IMR-90 (cell line): ENCODE results near the gene DOK3. TPM values are rescaled to one million over a fixed set of nuclear protein-coding genes. Genes with fewer than 3 reads are reported as not detected.

ENCODE experiments used
- ATAC-seq: fragments of 200-7000 bp; cut with Tn5 transposase; 2 replicates; pipeline ENCODE4 v1.9.1; 2020; ENCODE audit warnings: low read depth, mild to moderate bottlenecking, moderate library complexity
- BruUV-seq: library from RNA; stranded (reverse); fragments of 400-500 nt; replicated peaks from 2 replicates; lab custom pipeline; 2021; lab: Mats Ljungman, UMichigan
- CTCF ChIA-PET: fragments of 300-600 bp; formaldehyde crosslinking; extraction: SDS; loops from one replicate; lab custom pipeline; 2021; ENCODE audit warnings: antibody characterized with exemption; lab: Yijun Ruan, JAX
- POLR2A ChIA-PET: fragments of 300-600 bp; sonication (Branson Sonifier 250); formaldehyde crosslinking; loops from one replicate; lab custom pipeline; 2022; ENCODE audit warnings: antibody characterized with exemption; ENCODE audit not compliant: unreplicated experiment; lab: Charles Lee
- DNase-seq: peaks from one replicate; pipeline ENCODE4 v3.0.0; 2013
- H2AFZ ChIP-seq: replicated peaks from 2 replicates; pipeline ENCODE3; 2013; ENCODE audit warnings: low read length, mild to moderate bottlenecking; ENCODE audit not compliant: poor library complexity
- H2AK5ac ChIP-seq: 2 replicates; pipeline ENCODE4 v1.6.1; 2013; ENCODE audit warnings: low read depth, low read length, inconsistent platforms
- H2AK9ac ChIP-seq: replicated peaks from 2 replicates; pipeline ENCODE3; 2013; ENCODE audit warnings: mild to moderate bottlenecking, low read depth, low read length, moderate library complexity; ENCODE audit not compliant: poor library complexity
- H2BK120ac ChIP-seq: 2 replicates; pipeline ENCODE4 v1.6.1; 2013; ENCODE audit warnings: low read depth, low read length, inconsistent platforms
- H2BK15ac ChIP-seq: 3 replicates; pipeline ENCODE4 v1.6.1; 2013; ENCODE audit warnings: low read depth, low read length, inconsistent platforms
- H2BK20ac ChIP-seq: 2 replicates; pipeline ENCODE4 v1.6.1; 2013; ENCODE audit warnings: low read depth, mild to moderate bottlenecking, inconsistent platforms, low read length, moderate library complexity
- H2BK5ac ChIP-seq: 2 replicates; pipeline ENCODE4 v1.6.1; 2013; ENCODE audit warnings: mild to moderate bottlenecking, low read depth, low read length, inconsistent platforms; ENCODE audit not compliant: poor library complexity, severe bottlenecking
- H3K14ac ChIP-seq: replicated peaks from 2 replicates; pipeline ENCODE4 v1.6.1; 2013; ENCODE audit warnings: low read depth, low read length, inconsistent platforms
- H3K18ac ChIP-seq: 2 replicates; pipeline ENCODE4 v1.6.1; 2013; ENCODE audit warnings: low read depth, low read length, control low read depth
- H3K23ac ChIP-seq: 2 replicates; pipeline ENCODE4 v1.6.1; 2013; ENCODE audit warnings: low read depth, low read length, inconsistent platforms
- H3K27ac ChIP-seq: 2 replicates; pipeline ENCODE4 v1.5.1; 2013; ENCODE audit warnings: mild to moderate bottlenecking, control low read depth, low read length; ENCODE audit not compliant: insufficient read depth
- H3K27me3 ChIP-seq: 2 replicates; pipeline ENCODE4 v1.6.1; 2013; ENCODE audit warnings: low read length; ENCODE audit not compliant: control insufficient read depth, insufficient read depth
- H3K36me3 ChIP-seq: 2 replicates; pipeline ENCODE4 v1.6.1; 2013; ENCODE audit warnings: low read length, mixed read lengths; ENCODE audit not compliant: control insufficient read depth, insufficient read depth
- H3K4ac ChIP-seq: 2 replicates; pipeline ENCODE4 v1.6.1; 2013; ENCODE audit warnings: low read depth, low read length, inconsistent platforms
- H3K4me1 ChIP-seq: 2 replicates; pipeline ENCODE4 v1.6.1; 2013; ENCODE audit warnings: low read length, mixed read lengths; ENCODE audit not compliant: control insufficient read depth, insufficient read depth
- H3K4me2 ChIP-seq: 2 replicates; pipeline ENCODE4 v1.6.1; 2013; ENCODE audit warnings: low read depth, mild to moderate bottlenecking, control low read depth, low read length, moderate library complexity
- H3K4me3 ChIP-seq: 2 replicates; pipeline ENCODE4 v1.5.1; 2013; ENCODE audit warnings: low read depth, mild to moderate bottlenecking, control low read depth, low read length, moderate library complexity; ENCODE audit not compliant: insufficient read depth
- H3K56ac ChIP-seq: 2 replicates; pipeline ENCODE4 v1.6.1; 2013; ENCODE audit warnings: low read length, inconsistent platforms; ENCODE audit not compliant: insufficient read depth; ENCODE audit errors: extremely low read depth
- H3K79me1 ChIP-seq, 2 experiments: 2 replicates each; pipeline ENCODE4 v1.6.1; 2013; ENCODE audit warnings: low read length in 2 of 2, inconsistent platforms in 1 of 2, low read depth in 1 of 2
- H3K9ac ChIP-seq: 2 replicates; pipeline ENCODE4 v1.6.1; 2013; ENCODE audit warnings: low read depth, low read length, control low read depth
- H3K9me1 ChIP-seq: 2 replicates; pipeline ENCODE4 v1.6.1; 2013; ENCODE audit warnings: low read length, inconsistent platforms; ENCODE audit not compliant: insufficient read depth
- H3K9me3 ChIP-seq: 2 replicates; pipeline ENCODE4 v1.6.1; 2013; ENCODE audit warnings: low read length; ENCODE audit not compliant: control insufficient read depth, insufficient read depth
- H4K20me1 ChIP-seq: 2 replicates; pipeline ENCODE4 v1.6.1; 2013; ENCODE audit warnings: low read length, inconsistent platforms; ENCODE audit not compliant: insufficient read depth
- H4K5ac ChIP-seq: 2 replicates; pipeline ENCODE4 v1.6.1; 2013; ENCODE audit warnings: mild to moderate bottlenecking, low read depth, low read length, control low read depth
- H4K8ac ChIP-seq, 2 experiments: 2 replicates each; pipeline ENCODE4 v1.6.1; 2013; ENCODE audit warnings: low read depth in 2 of 2, low read length in 2 of 2, control low read depth in 1 of 2, inconsistent platforms in 1 of 2
- H4K91ac ChIP-seq: 2 replicates; pipeline ENCODE4 v1.6.1; 2013; ENCODE audit warnings: low read depth, low read length, inconsistent platforms; ENCODE audit not compliant: insufficient read depth
- MAZ ChIP-seq: IDR thresholded peaks from 2 replicates; pipeline ENCODE4 v1.6.1; 2012; ENCODE audit warnings: low read depth, mild to moderate bottlenecking, low read length, improper control_type of control experiment, moderate library complexity, borderline replicate concordance
- SMC3 ChIP-seq: fragments of 150-350 bp; IDR thresholded peaks from 2 replicates; pipeline ENCODE4 v1.6.1; 2016; ENCODE audit warnings: low read depth, mild to moderate bottlenecking, antibody characterized with exemption, low read length, moderate library complexity
- WGBS, 2 experiments: methylation state at CpG; one replicate each; pipeline versions ENCODE4 v1.1.5 to v1.1.7; 2013; ENCODE audit warnings: missing lambda C conversion rate in 2 of 2; ENCODE audit not compliant: insufficient read length in 1 of 2; ENCODE audit errors: extremely low coverage in 2 of 2; 5-methylcytosine and 5-hydroxymethylcytosine counted together
- dilution Hi-C: fragments of 300-500 bp; cut with HindIII; formaldehyde crosslinking; loops from one replicate; pipeline ENCODE4 v1.14.3; 2018; ENCODE audit warnings: low sequenced_read_pairs; ENCODE audit not compliant: unreplicated experiment
- in situ Hi-C: fragments of 300-500 bp; cut with MboI; formaldehyde crosslinking; loops from 3 replicates; pipeline ENCODE4 v1.14.3; 2019; ENCODE audit warnings: low sequenced_read_pairs, inconsistent platforms, mixed read lengths
- intact Hi-C: fragments of 100-400 bp; cut with micrococcal nuclease; formaldehyde crosslinking; loops from 2 replicates; pipeline ENCODE4 v1.10.0; 2022
- polyA plus RNA-seq, 3 experiments: library from polyadenylated mRNA; depleted of rRNA; stranded (reverse); fragments of >200 nt; gene quantifications; 2 replicates each; pipeline ENCODE4 v1.2.3, GENCODE V29; 2012; ENCODE audit warnings: low replicate concordance in 1 of 3
- total RNA-seq: library from RNA; depleted of rRNA; stranded (reverse); fragments of >200 nt; gene quantifications from 2 replicates; pipeline ENCODE4 v1.2.3, GENCODE V29; 2012

The DOK3 gene
- total and polyA plus RNA-seq, 2 of the 4 experiments (the other 2 are of a cell fraction), result 0.54 to 3.9 TPM

- no peak overlapping the region for H3K18ac ChIP-seq
- dilution Hi-C loops (no loop called here), in situ Hi-C loops (no loop called here), intact Hi-C loops (no loop called here)
- H3K27me3 ChIP-seq, result no peaks in the 10 kb centered on the region
- no peak overlapping the region for H3K56ac ChIP-seq
- DNase-seq (no peak), ATAC-seq (no peak)
- peaks cover 13% of the 10 kb centered on the region for H4K20me1 ChIP-seq
- H4K5ac ChIP-seq, result no peak overlapping the region
- no peak overlapping the region for H2BK120ac ChIP-seq
- CTCF ChIA-PET, result no interaction called here
- H3K4me3 ChIP-seq, result no peak overlapping the region
- no peaks in the 10 kb centered on the region for H3K9me3 ChIP-seq
- H3K9ac ChIP-seq, result no peak overlapping the region
- H3K4me1 ChIP-seq, result no peaks in the 10 kb centered on the region
- no peak overlapping the region for H3K4ac ChIP-seq
- H2AFZ ChIP-seq, result no peak overlapping the region
- H3K79me1 ChIP-seq, result peaks cover 33 to 66% of the 10 kb centered on the region in 2 experiments
- H2BK20ac ChIP-seq, result no peak overlapping the region
- H3K4me2 ChIP-seq, result no peak overlapping the region
- H2AK5ac ChIP-seq, result no peak overlapping the region
- no CpG with 5 or more reads among the region's 4 CpGs for WGBS, 2 experiments
- H3K23ac ChIP-seq, result no peak overlapping the region
- BruUV-seq, result no TSS peak
- no peak overlapping the region for H4K91ac ChIP-seq
- H3K9me1 ChIP-seq, result peaks cover 3% of the 10 kb centered on the region; the same call in 1 of the 2 replicates
- POLR2A ChIA-PET, result no interaction called here
- H3K27ac ChIP-seq, result no peak overlapping the region
- H3K36me3 ChIP-seq, result peaks cover 89% of the 10 kb centered on the region
- no peak overlapping the region for H2AK9ac ChIP-seq
- H3K14ac ChIP-seq, result no peak overlapping the region
- no peak overlapping the region for H2BK5ac ChIP-seq
- no peak overlapping the region for H4K8ac ChIP-seq
- no peak for TF ChIP-seq MAZ
- TF ChIP-seq SMC3, result no peak
- no peak overlapping the region for H2BK15ac ChIP-seq
These were observed 16.6 kb upstream of the DOK3 start for GRCh38 chr5:177526191-177526590.
